ENCODE measurements around the gene FCHO2.
"Not testable (repeated sequence)": the region's sequence is repeated elsewhere in the genome, so short reads cannot be mapped to it uniquely, and the experiment has no call there.

Gene FCHO2

DNA sequence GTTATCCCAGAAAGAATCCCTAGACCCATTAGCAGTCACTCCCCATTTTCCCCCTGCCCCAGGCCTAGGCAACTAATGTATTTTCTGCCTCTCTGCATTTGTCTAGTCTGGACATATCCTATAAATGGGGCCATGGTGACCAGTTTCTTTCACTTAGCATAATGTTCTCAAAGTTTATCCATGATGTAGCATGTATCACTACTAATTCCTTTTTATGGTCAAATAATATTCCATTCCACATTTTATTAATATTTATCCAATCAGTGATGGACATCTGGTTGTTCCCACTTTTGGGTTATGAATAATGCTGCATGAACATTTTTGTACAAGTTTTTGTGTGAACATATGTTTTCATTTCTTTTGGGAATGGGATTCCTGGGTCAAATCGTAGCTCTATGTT is 1.5 kb downstream of the FCHO2 start:
- DNase-seq = no peak

DNA sequence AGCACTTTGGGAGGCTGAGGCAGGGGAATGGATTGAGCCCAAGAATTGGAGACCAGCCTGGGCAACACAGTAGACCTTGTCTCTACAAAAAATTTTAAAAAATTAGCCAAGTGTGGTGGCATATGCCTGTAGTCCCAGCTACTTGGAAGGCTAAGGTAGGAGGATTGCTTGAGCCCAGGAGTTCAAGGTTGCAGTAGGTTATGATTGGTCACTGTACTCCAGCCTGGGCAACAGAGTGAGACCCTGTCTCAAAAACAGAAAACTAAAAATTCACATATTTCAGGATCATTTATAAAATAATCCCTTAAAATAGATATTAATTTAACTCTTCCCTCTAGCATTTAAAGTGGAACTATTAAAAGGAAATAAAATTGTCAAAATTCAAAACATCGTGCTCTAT is 3.4 kb downstream of the FCHO2 start:
- DNase-seq = no peak

- DNase-seq = not testable (repeated sequence)
Measured at GRCh38 chr5:72974481-72974880, 18.6 kb downstream of the FCHO2 start.

DNA sequence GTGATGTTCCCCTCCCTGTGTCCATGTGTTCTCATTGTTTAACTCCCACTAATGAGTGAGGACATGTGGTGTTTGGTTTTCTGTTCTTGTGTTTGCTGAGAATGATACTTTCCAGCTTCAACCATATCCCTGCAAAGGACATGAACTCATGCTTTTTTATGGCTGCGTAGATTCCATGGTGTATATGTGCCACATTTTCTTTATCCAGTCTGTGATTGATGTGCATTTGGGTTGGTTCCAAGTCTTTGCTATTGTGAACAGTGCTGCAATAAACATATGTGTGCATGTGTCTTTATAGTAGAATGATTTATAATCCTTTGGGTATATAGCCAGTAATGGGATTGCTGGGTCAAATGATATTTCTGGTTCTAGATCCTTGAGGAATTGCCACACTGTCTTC is 21.0 kb downstream of the FCHO2 start:
- not testable (repeated sequence) for DNase-seq

DNA sequence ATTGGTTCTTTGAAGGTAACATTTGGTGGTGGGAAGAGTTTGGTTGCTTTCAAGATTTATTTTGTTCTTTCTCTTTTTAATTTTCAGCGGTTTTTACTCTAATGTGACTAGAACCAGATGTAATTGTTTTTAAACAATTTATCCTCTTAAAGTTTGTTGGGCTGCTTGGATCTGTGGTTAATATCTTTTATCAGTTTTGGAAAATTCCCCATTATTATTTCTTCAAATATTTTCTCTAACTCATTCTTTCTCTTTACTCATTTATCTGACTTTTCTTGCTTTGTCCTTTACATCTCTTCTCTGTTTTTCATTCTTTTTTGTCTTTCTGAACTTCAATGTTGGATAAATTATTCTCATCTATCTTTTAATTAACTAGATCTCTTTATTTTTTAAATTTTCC is 29.9 kb downstream of the FCHO2 start:
- DNase-seq = no peak

- DNase-seq = no peak
Measured at GRCh38 chr5:72988769-72989168, 32.9 kb downstream of the FCHO2 start.

DNA sequence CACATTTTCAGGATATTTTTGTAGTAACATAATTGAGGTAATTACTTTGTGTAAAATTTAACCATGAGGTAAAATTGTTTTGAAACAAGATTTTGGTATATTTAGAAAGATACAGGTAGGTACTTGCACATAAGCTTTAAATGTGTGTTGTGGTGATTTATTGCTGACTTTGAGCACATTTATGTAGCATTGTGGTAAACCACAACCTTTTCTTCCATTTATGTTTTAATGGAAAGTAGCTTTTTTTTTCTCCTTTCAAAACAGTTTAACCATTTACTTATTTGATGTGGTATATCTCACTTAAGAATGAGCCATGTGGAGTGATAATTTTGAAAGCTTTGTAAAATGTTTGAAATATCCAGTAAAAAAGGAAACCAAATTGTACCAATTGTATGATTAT is 35.6 kb downstream of the FCHO2 start:
- no peak for DNase-seq

DNA sequence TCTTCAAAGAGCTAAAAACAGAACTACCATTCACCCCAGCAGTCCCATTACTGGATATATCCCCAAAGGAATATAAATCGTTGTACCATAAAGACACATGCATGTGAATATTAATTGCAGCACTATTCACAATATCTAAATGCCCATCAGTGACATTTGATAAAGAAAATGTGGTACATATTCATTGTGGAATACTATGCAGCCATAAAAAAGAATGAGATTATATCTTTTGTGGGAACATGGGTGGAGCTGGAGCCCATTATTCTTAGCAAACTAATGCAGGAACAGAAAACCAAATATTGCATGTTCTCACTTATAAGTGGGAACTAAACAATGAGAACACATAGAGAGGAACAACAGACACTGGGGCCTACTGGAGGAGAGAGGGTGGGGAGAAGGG is 38.7 kb downstream of the FCHO2 start:
- no peak for DNase-seq

GRCh38 chr5:72996632-72997031 is 40.8 kb downstream of the FCHO2 start:
- no peak for DNase-seq

GRCh38 chr5:72999916-73000315 is 44.1 kb downstream of the FCHO2 start:
- no peak for DNase-seq

GRCh38 chr5:73005886-73006285 is 50.0 kb downstream of the FCHO2 start:
- no peak for DNase-seq

DNA sequence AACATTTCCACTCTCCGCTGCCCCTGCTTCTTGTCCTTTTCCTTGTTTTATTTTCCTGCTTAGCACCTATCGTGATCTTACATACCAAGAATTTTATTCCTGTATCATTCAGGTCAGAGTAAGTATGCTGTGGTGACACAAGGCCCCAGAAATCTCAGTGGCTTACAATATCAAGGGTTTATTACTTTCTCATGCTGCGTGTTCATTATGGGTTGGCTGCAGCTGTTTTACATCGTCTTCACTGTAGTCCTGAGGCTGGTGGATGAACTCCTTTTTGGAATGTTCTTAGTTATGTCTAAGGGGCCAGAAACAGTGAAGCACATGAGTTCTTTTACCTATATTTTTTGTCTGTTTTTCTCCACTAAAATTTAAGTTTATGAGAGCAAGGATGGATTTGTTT is 51.2 kb downstream of the FCHO2 start:
- no peak for DNase-seq

DNA sequence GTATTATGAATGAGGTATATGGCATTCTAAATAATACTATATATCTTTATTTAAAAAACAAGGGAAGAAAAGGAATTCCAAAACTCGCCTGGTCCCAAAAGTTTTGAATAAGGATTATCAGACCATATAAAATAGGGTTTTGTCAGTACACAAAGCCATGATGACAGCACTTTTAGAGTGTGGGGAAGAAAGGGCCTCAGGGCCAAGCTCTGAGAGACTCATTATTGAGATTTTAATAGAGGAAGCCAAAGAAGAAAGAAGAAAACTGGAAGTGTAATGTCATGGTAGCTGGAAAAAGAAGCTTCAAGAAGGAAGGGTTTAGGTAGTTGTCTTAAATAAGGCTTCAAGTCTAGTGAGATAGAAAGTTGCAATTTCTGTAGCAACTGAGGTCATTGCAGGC is 53.0 kb downstream of the FCHO2 start:
- no peak for DNase-seq

GRCh38 chr5:73011612-73012011 is 55.8 kb downstream of the FCHO2 start:
- not testable (repeated sequence) for DNase-seq

DNA sequence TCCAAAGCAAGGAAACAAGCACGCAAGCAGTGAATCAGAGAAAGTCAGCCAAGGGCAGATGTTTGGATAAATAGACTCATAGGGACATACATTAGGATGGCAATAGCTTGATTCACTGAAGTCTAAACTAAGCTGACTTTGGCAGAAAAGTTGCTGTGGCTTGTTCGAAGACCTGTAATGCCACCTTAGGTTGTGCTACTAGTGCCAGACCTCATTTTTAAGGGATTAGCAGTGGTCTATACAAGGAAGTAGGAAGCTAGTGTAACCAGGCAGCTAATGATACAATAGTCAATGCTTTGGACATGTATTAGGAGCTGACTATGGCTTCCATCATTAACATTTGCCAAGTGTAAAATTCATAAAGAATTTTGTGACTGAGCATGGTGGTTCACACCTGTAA is 63.1 kb downstream of the FCHO2 start:
- no peak for DNase-seq

- no peak for DNase-seq
Measured at GRCh38 chr5:73019766-73020165, 63.9 kb downstream of the FCHO2 start.

DNA sequence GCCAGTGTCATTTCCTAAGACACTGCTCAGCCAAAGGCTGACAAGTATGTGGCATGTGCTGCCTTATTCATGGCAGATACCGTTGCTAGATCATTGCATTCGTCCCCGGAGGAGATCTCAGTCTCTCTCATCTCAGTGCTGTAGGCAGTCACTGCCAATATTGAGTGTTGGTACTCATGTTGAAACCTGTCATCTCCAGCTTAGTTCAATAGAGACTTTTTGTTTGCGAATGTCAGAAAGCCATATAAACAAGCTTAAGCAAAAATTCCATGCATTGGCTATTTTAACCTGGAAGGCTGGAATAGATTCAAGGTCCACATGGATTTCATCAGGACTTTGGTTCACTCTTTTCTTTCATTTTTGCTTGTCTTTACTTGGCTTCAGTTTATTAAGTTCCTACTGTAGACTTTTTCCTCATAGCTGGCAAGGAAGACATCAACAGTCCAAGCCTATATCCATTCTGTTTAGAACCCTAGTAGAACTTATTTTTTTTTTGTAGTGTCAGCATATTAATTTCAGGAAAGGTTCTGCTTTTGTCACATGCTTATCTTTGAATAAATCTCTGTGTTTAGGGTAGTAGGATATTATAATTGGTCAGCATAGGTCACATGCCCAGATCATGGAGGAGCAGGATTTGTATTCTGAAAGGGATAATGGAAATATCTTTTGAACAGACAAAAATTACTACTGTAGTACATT is 66.8 kb downstream of the FCHO2 start:
- DNase-seq = no peak

GRCh38 chr5:73024946-73025544 is 69.2 kb downstream of the FCHO2 start:
- not testable (repeated sequence) for DNase-seq

- DNase-seq = no peak
Measured at GRCh38 chr5:73027361-73027760, 71.5 kb downstream of the FCHO2 start.

- no peak for DNase-seq
Measured at GRCh38 chr5:73027816-73028215, 72.0 kb downstream of the FCHO2 start.

- no peak for DNase-seq
Measured at GRCh38 chr5:73028991-73029595, 73.3 kb downstream of the FCHO2 start.

GRCh38 chr5:73030531-73030930 is 74.7 kb downstream of the FCHO2 start:
- no peak for DNase-seq

DNA sequence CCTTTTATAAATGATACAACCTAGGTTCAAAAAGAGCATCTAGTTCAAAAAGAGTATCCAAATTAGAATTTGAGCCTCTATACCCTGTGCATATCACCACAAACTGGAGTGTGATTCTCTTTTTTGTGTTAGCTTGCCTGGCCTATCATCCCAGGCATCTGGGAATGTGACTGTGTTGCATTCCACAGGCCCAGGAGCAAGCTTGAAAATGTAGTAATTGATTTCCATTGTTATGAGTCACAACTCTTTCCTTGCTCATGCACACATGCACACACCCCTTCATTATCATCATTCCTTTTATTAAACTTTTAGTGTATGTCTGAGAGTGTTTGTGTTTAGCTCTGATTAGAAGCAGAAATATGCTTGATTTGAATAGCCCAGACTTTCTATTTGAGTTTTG is 75.2 kb downstream of the FCHO2 start:
- no peak for DNase-seq

- no peak for DNase-seq
Measured at GRCh38 chr5:73031839-73032238, 76.0 kb downstream of the FCHO2 start.

- DNase-seq = no peak
Measured at GRCh38 chr5:73032635-73033034, 76.8 kb downstream of the FCHO2 start.

Data from stimulated activated CD8-positive, alpha-beta memory T cell treated with anti-CD3 and anti-CD28 coated beads, Interleukin-4, amount 100 ng/mL, for 48 hours (primary cell).